ENCODE data around the gene CTRL.

Gene CTRL

GRCh38 chr16:67885976-67886375, 45.7 kb downstream of the CTRL start:
- DNase-seq = no peak

DNA sequence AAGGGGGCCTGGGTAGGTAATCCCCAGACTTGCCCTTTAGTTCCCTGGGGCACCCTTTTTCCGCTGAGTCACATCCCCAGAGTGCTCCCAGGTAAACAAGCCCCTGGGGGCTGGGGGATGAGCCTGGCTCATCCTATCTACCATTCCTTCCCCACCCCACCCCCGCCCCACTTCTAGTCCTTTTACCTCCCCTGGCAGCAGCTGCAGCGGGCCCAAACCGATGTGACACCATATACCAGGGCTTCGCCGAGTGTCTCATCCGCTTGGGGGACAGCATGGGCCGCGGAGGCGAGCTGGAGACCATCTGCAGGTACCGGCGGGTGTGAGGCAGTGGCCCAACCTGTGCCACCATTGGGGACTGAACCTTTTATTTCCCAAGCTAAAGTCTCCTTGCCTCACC, 46.1 kb downstream of the CTRL start:
- DNase-seq = no peak

- DNase-seq = peak; percentile 40 to 81
Measured at GRCh38 chr16:67884684-67885083, 47.0 kb downstream of the CTRL start, which contains the start of gene NRN1L. NRN1L (plus strand) TSS chr16:67884885; CDS start chr16:67884904, 19 bp downstream.

- peak in 1 of 2 experiments; percentile 5 for DNase-seq
Measured at GRCh38 chr16:67883872-67884261, 47.8 kb downstream of the CTRL start.

GRCh38 chr16:67883146-67883871, 48.4 kb downstream of the CTRL start:
- no peak for DNase-seq

DNA sequence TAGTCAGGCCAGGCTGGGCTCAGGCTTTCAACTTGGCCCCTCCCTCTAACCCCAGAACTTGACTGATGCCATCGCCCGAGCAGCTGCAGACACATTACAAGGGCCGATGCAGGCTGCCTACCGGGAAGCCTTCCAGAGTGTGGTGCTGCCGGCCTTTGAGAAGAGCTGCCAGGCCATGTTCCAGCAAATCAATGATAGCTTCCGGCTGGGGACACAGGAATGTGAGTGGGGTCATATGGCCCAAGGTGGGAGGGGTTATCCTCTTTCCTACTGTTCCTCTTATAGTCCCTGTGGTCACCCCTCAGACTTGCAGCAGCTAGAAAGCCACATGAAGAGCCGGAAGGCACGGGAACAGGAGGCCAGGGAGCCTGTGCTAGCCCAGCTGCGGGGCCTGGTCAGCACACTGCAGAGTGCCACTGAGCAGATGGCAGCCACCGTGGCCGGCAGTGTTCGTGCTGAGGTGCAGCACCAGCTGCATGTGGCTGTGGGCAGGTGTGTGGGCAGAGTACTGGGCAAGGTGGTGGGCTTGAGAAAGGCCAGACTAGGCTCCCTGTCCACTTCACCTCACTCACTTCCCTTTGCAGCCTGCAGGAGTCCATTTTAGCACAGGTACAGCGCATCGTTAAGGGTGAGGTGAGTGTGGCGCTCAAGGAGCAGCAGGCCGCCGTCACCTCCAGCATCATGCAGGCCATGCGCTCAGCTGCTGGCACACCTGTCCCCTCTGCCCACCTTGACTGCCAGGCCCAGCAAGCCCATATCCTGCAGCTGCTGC, 49.1 kb downstream of the CTRL start:
- DNase-seq = no peak

- DNase-seq = no peak
Measured at GRCh38 chr16:67881621-67882161, 50.0 kb downstream of the CTRL start.

DNA sequence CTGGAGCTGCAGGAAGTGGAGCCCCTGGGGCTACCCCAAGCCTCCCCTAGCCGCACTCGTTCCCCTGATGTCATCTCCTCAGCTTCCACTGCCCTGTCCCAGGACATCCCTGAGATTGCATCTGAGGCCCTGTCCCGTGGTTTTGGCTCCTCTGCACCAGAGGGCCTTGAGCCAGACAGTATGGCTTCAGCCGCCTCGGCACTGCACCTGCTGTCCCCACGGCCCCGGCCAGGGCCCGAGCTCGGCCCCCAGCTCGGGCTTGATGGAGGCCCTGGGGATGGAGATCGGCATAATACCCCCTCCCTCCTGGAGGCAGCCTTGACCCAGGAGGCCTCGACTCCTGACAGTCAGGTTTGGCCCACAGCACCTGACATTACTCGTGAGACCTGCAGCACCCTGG, 51.1 kb downstream of the CTRL start:
- no peak for DNase-seq

- no peak for DNase-seq
Measured at GRCh38 chr16:67879936-67880335, 51.7 kb downstream of the CTRL start.
